Vagina (tissue), 2 donors: Measurements from ENCODE around the gene CDC42SE1. TPM values are rescaled to one million over a fixed set of nuclear protein-coding genes. Genes with fewer than 3 reads are reported as not detected.

Experiments
- DNase-seq, 2 donors: peaks; one replicate each; pipeline ENCODE4 v3.0.0-alpha.2; 2017; ENCODE audit errors: extremely low spot score in 2 of 2
- H3K27ac ChIP-seq: fragments of 200-600 bp; sonication (generic); one replicate; pipeline ENCODE4 v1.5.1; 2019
- H3K27me3 ChIP-seq: fragments of 200-600 bp; sonication (generic); one replicate; pipeline ENCODE4 v1.5.1; 2019
- H3K36me3 ChIP-seq, 2 donors: fragments of 200-600 bp; sonication (generic); one replicate each; pipeline ENCODE4 v1.5.1; 2017 to 2019
- H3K4me1 ChIP-seq: fragments of 200-600 bp; sonication (generic); one replicate; pipeline ENCODE4 v1.5.1; 2019
- H3K4me3 ChIP-seq, 2 donors: fragments of 200-600 bp; sonication (generic); 1 replicate in 1 of 2; 2 replicates in 1 of 2; pipeline ENCODE4 v1.5.1; 2016 to 2019
- H3K9me3 ChIP-seq: fragments of 200-600 bp; sonication (generic); one replicate; pipeline ENCODE4 v1.5.1; 2019
- CTCF ChIP-seq, 3 experiments: fragments of 450-650 bp in 2 of 3; fragments of 200-600 bp in 1 of 3; sonication (generic) in 1 of 3; IDR thresholded peaks; one replicate each; pipeline ENCODE4 v1.5.1; 2017 to 2019; ENCODE audit warnings: antibody characterized with exemption in 3 of 3, mild to moderate bottlenecking in 2 of 3, moderate library complexity in 2 of 3
- POLR2A ChIP-seq, 2 donors: fragments of 450-650 bp; IDR thresholded peaks; one replicate each; pipeline ENCODE4 v1.6.1; 2017; ENCODE audit warnings: antibody characterized with exemption in 2 of 2, mild to moderate bottlenecking in 2 of 2, moderate library complexity in 2 of 2
- POLR2AphosphoS5 ChIP-seq, 2 donors: sonication (generic); formaldehyde crosslinking; IDR thresholded peaks; one replicate each; pipeline ENCODE4 v1.9.0; 2017; ENCODE audit warnings: antibody characterized with exemption in 2 of 2, mild to moderate bottlenecking in 2 of 2, low read depth in 1 of 2; ENCODE audit not compliant: insufficient read depth in 1 of 2
- intact Hi-C: fragments of 100-400 bp; cut with DNase I; formaldehyde crosslinking; loops from one replicate; pipeline ENCODE4 v1.15.1; 2023
- total RNA-seq: library from RNA; depleted of rRNA; stranded (reverse); fragments of >200 nt; gene quantifications from one replicate; pipeline ENCODE4 v1.2.3, GENCODE V29; 2016

CDC42SE1 gene
- total RNA-seq, 1 donor from 2014 or later, result 89.1 TPM

GRCh38 chr1:151047925-151048644 is 11.3 kb downstream of the CDC42SE1 start:
- no peaks in the 10 kb centered on the region for H3K9me3 ChIP-seq
- H3K4me1 ChIP-seq, result peaks cover 22% of the 10 kb centered on the region
- intact Hi-C loops, result no loop called here
- peak overlapping the region; percentile 72 to 85 for H3K4me3 ChIP-seq
- H3K27ac ChIP-seq, result peak overlapping the region; percentile 93
- no peaks in the 10 kb centered on the region for H3K27me3 ChIP-seq
- peaks cover 0 to 13% of the 10 kb centered on the region in 2 donors for H3K36me3 ChIP-seq
- TF ChIP-seq POLR2AphosphoS5 (IDR thresholded peaks at IDR 0.05; ENCODE audit: insufficient read depth in 1 of 2, low read depth in 1 of 2), result peak in 1 of 2 donors; percentile 80
- TF ChIP-seq CTCF (IDR thresholded peaks at IDR 0.05), result peak in 1 of 3 experiments; percentile 24
- no peak for TF ChIP-seq POLR2A (IDR thresholded peaks at IDR 0.05)
- DNase-seq, result no peak

GRCh38 chr1:151047591-151047924 is 11.9 kb downstream of the CDC42SE1 start, which contains the start of gene C1orf56:
Gene C1orf56, plus strand, starts transcription at chr1:151047751. Its CDS starts 97 bp downstream, at chr1:151047848.
- H3K4me1 ChIP-seq, result peaks cover 22% of the 10 kb centered on the region
- intact Hi-C loops, result no loop called here
- TF ChIP-seq CTCF (IDR thresholded peaks at IDR 0.05) (no peak), POLR2A (IDR thresholded peaks at IDR 0.05) (peak in 1 of 2 donors; percentile 59), POLR2AphosphoS5 (IDR thresholded peaks at IDR 0.05; ENCODE audit: insufficient read depth in 1 of 2, low read depth in 1 of 2) (peak; percentile 28 to 87)
- no peaks in the 10 kb centered on the region for H3K27me3 ChIP-seq
- peaks cover 0 to 8% of the 10 kb centered on the region in 2 donors for H3K36me3 ChIP-seq
- H3K9me3 ChIP-seq, result no peaks in the 10 kb centered on the region
- H3K4me3 ChIP-seq, result peak within 1 kb of the TSS; percentile 72 to 85
- DNase-seq, result no peak
- H3K27ac ChIP-seq, result peak within 1 kb of the TSS; percentile 93

GRCh38 chr1:151043163-151043562 is 16.3 kb downstream of the CDC42SE1 start:
- DNase-seq, result no peak

GRCh38 chr1:151039521-151039920 is 19.9 kb downstream of the CDC42SE1 start:
- H3K36me3 ChIP-seq, result no peaks in the 10 kb centered on the region
- TF ChIP-seq POLR2A (IDR thresholded peaks at IDR 0.05) (no peak), POLR2AphosphoS5 (IDR thresholded peaks at IDR 0.05; ENCODE audit: insufficient read depth in 1 of 2, low read depth in 1 of 2) (no peak), CTCF (IDR thresholded peaks at IDR 0.05) (no peak)
- no peaks in the 10 kb centered on the region for H3K4me1 ChIP-seq
- H3K4me3 ChIP-seq, result no peak overlapping the region
- DNase-seq, result no peak
- intact Hi-C loops, result no loop called here
- H3K27ac ChIP-seq, result no peak overlapping the region
- H3K9me3 ChIP-seq, result no peaks in the 10 kb centered on the region
- H3K27me3 ChIP-seq, result no peaks in the 10 kb centered on the region

More at GRCh38 chr1:151043163-151043562, 16.3 kb downstream of the CDC42SE1 start:
- no peak for TF ChIP-seq POLR2A (IDR thresholded peaks at IDR 0.05)
- TF ChIP-seq CTCF (IDR thresholded peaks at IDR 0.05), result no peak
- no peak for TF ChIP-seq POLR2AphosphoS5 (IDR thresholded peaks at IDR 0.05; ENCODE audit: insufficient read depth in 1 of 2, low read depth in 1 of 2)
- Histone ChIP-seq H3K9me3 (no peaks in the 10 kb centered on the region), H3K27me3 (no peaks in the 10 kb centered on the region), H3K36me3 (no peaks in the 10 kb centered on the region), H3K27ac (no peak overlapping the region), H3K4me3 (no peak overlapping the region), H3K4me1 (peaks cover 9% of the 10 kb centered on the region)
- intact Hi-C loops, result no loop called here

- Histone ChIP-seq H3K4me1 (no peaks in the 10 kb centered on the region), H3K4me3 (peak overlapping the region in 1 of 2 donors; percentile 24), H3K27ac (peak overlapping the region; percentile 24), H3K9me3 (no peaks in the 10 kb centered on the region), H3K27me3 (no peaks in the 10 kb centered on the region), H3K36me3 (peaks cover 0 to 15% of the 10 kb centered on the region in 2 donors)
- intact Hi-C loops, result no loop called here
- DNase-seq, result no peak
- TF ChIP-seq POLR2A (IDR thresholded peaks at IDR 0.05), result no peak
- no peak for TF ChIP-seq CTCF (IDR thresholded peaks at IDR 0.05)
- no peak for TF ChIP-seq POLR2AphosphoS5 (IDR thresholded peaks at IDR 0.05; ENCODE audit: insufficient read depth in 1 of 2, low read depth in 1 of 2)
Observed at GRCh38 chr1:151037032-151037431, 22.4 kb downstream of the CDC42SE1 start.
